Natural killer cell (primary cell): ENCODE data around the gene CHST9. TPM values are rescaled to one million over a fixed set of nuclear protein-coding genes. Genes with fewer than 3 reads are reported as not detected.

Experiments used
- ATAC-seq, 3 donors: fragments of 150-1000 bp in 2 of 3; fragments of 200-7000 bp in 1 of 3; cut with Tn5 transposase; 1 replicate in 1 of 3; 2 replicates in 2 of 3; pipeline ENCODE4 v1.10.0; 2021; ENCODE audit warnings: mild to moderate bottlenecking in 2 of 3, moderate library complexity in 2 of 3
- DNase-seq, 2 donors: peaks; one replicate each; pipeline versions ENCODE4 v3.0.0 to v3.0.0-alpha.2; 2013 to 2021; ENCODE audit warnings: mixed read lengths in 1 of 2
- H3K27ac ChIP-seq: one replicate; pipeline ENCODE4 v1.5.1; 2013; ENCODE audit warnings: mild to moderate bottlenecking, low read length
- H3K27me3 ChIP-seq: one replicate; pipeline ENCODE4 v1.6.1; 2013; ENCODE audit warnings: low read length; ENCODE audit not compliant: control insufficient read depth, insufficient read depth
- H3K36me3 ChIP-seq: one replicate; pipeline ENCODE4 v1.6.1; 2013; ENCODE audit warnings: low read length; ENCODE audit not compliant: control insufficient read depth, insufficient read depth
- H3K4me1 ChIP-seq: one replicate; pipeline ENCODE4 v1.6.1; 2013; ENCODE audit warnings: low read length; ENCODE audit not compliant: control insufficient read depth, insufficient read depth
- H3K4me3 ChIP-seq: one replicate; pipeline ENCODE4 v1.5.1; 2013; ENCODE audit warnings: low read length
- H3K9me3 ChIP-seq: one replicate; pipeline ENCODE4 v1.6.1; 2013; ENCODE audit warnings: low read length; ENCODE audit not compliant: control insufficient read depth, insufficient read depth
- H3K27ac Mint-ChIP-seq, 2 donors: one replicate each; pipeline ENCODE4 v1.8.0; 2022; ENCODE audit warnings: mild to moderate bottlenecking in 2 of 2, mixed read lengths in 2 of 2, moderate library complexity in 1 of 2
- H3K27me3 Mint-ChIP-seq, 2 donors: one replicate each; pipeline ENCODE4 v1.8.0; 2022; ENCODE audit warnings: low read depth in 2 of 2, mixed read lengths in 2 of 2
- H3K36me3 Mint-ChIP-seq: one replicate; pipeline ENCODE4 v1.8.0; 2022; ENCODE audit warnings: mixed read lengths
- H3K4me1 Mint-ChIP-seq, 2 donors: one replicate each; pipeline ENCODE4 v1.8.0; 2022; ENCODE audit warnings: mixed read lengths in 2 of 2
- H3K4me3 Mint-ChIP-seq: one replicate; pipeline ENCODE4 v1.8.0; 2022; ENCODE audit warnings: mild to moderate bottlenecking, moderate library complexity, mixed read lengths
- H3K9me3 Mint-ChIP-seq, 2 donors: one replicate each; pipeline ENCODE4 v1.8.0; 2022; ENCODE audit warnings: mixed read lengths in 2 of 2
- CTCF ChIP-seq: fragments of 200-600 bp; IDR thresholded peaks from one replicate; pipeline ENCODE4 v1.8.0; 2022; ENCODE audit warnings: antibody characterized with exemption
- WGBS: methylation state at CpG from one replicate; pipeline ENCODE4 v1.1.7; 2013; ENCODE audit warnings: missing lambda C conversion rate; ENCODE audit not compliant: insufficient coverage; 5-methylcytosine and 5-hydroxymethylcytosine counted together
- intact Hi-C: fragments of 100-400 bp; cut with micrococcal nuclease; formaldehyde crosslinking; loops from one replicate; pipeline ENCODE4 v1.14.2; 2022
- total RNA-seq, 4 donors: library from RNA; stranded (reverse); fragments of 120-200 nt in 1 of 4; gene quantifications; one replicate each; pipeline versions ENCODE4 v1.2.3 to v1.2.4, GENCODE V29; 2013 to 2022

Gene CHST9
- total RNA-seq, 3 donors from 2014 or later (not counting 1 experiment from before 2014, with no cell fraction given): not detected

- H3K4me1 Mint-ChIP-seq: no peaks in the 10 kb centered on the region
- Histone ChIP-seq H3K4me1 (no peaks in the 10 kb centered on the region), H3K4me3 (no peak overlapping the region), H3K9me3 (no peaks in the 10 kb centered on the region), H3K27me3 (no peaks in the 10 kb centered on the region), H3K27ac (no peak overlapping the region), H3K36me3 (no peaks in the 10 kb centered on the region)
- no peak overlapping the region for H3K4me3 Mint-ChIP-seq
- WGBS: no CpG with 5 or more reads among the region's 1 CpG
- no peak for TF ChIP-seq CTCF
- H3K27ac Mint-ChIP-seq: no peak overlapping the region
- DNase-seq (no peak), ATAC-seq (no peak)
- no peaks in the 10 kb centered on the region for H3K27me3 Mint-ChIP-seq
- H3K9me3 Mint-ChIP-seq: peaks cover 7 to 9% of the 10 kb centered on the region in 2 donors
- intact Hi-C loops: no loop called here
- H3K36me3 Mint-ChIP-seq: no peaks in the 10 kb centered on the region
Observed at GRCh38 chr18:26926066-26926675, 258.9 kb downstream of the CHST9 start.

GRCh38 chr18:26925313-26925712, 259.8 kb downstream of the CHST9 start:
- no peak overlapping the region for H3K4me3 ChIP-seq
- no peak overlapping the region for H3K4me3 Mint-ChIP-seq

GRCh38 chr18:26922313-26922712, 262.8 kb downstream of the CHST9 start:
- Mint-ChIP-seq H3K27me3 (no peaks in the 10 kb centered on the region), H3K27ac (no peak overlapping the region), H3K36me3 (no peaks in the 10 kb centered on the region), H3K9me3 (peaks cover 6 to 18% of the 10 kb centered on the region in 2 donors), H3K4me3 (no peak overlapping the region), H3K4me1 (no peaks in the 10 kb centered on the region)
- H3K27ac ChIP-seq: no peak overlapping the region
- intact Hi-C loops: no loop called here
- no peaks in the 10 kb centered on the region for H3K9me3 ChIP-seq
- H3K4me3 ChIP-seq: no peak overlapping the region
- H3K27me3 ChIP-seq: no peaks in the 10 kb centered on the region
- no peaks in the 10 kb centered on the region for H3K36me3 ChIP-seq
- no peak for TF ChIP-seq CTCF
- DNase-seq (no peak), ATAC-seq (no peak)
- no peaks in the 10 kb centered on the region for H3K4me1 ChIP-seq

More at GRCh38 chr18:26925313-26925712, 259.8 kb downstream of the CHST9 start:
- Histone ChIP-seq H3K27me3 (no peaks in the 10 kb centered on the region), H3K9me3 (no peaks in the 10 kb centered on the region), H3K36me3 (no peaks in the 10 kb centered on the region), H3K27ac (no peak overlapping the region), H3K4me1 (no peaks in the 10 kb centered on the region)
- Mint-ChIP-seq H3K4me1 (no peaks in the 10 kb centered on the region), H3K27me3 (no peaks in the 10 kb centered on the region), H3K27ac (no peak overlapping the region), H3K36me3 (no peaks in the 10 kb centered on the region), H3K9me3 (peaks cover 7 to 10% of the 10 kb centered on the region in 2 donors)
- ATAC-seq (no peak), DNase-seq (no peak)
- intact Hi-C loops: no loop called here
- 66% methylated on average over 2 of the region's 3 CpGs for WGBS
- no peak for TF ChIP-seq CTCF

GRCh38 chr18:26920644-26921043, 264.5 kb downstream of the CHST9 start:
- H3K9me3 ChIP-seq: no peaks in the 10 kb centered on the region
- H3K27me3 ChIP-seq: no peaks in the 10 kb centered on the region
- no peak for ATAC-seq
- WGBS: 71% methylated on average over 4 of the region's 4 CpGs
- no peak for DNase-seq
- Mint-ChIP-seq H3K4me1 (no peaks in the 10 kb centered on the region), H3K9me3 (peaks cover 6 to 18% of the 10 kb centered on the region in 2 donors), H3K27me3 (no peaks in the 10 kb centered on the region), H3K27ac (no peak overlapping the region), H3K4me3 (no peak overlapping the region), H3K36me3 (no peaks in the 10 kb centered on the region)
- H3K4me3 ChIP-seq: no peak overlapping the region
- no peak overlapping the region for H3K27ac ChIP-seq
- TF ChIP-seq CTCF: no peak
- H3K4me1 ChIP-seq: no peaks in the 10 kb centered on the region
- intact Hi-C loops: no loop called here
- no peaks in the 10 kb centered on the region for H3K36me3 ChIP-seq
